HT-29 (cell line): ENCODE results near the gene FGD5. TPM values are rescaled to one million over a fixed set of nuclear protein-coding genes. Genes with fewer than 3 reads are reported as not detected.

Source experiments
- DNase-seq: peaks from one replicate; pipeline ENCODE4 v3.0.0-alpha.2; 2015; ENCODE audit warnings: low spot score
- total RNA-seq: library from RNA; depleted of rRNA; stranded (reverse); fragments of >200 nt; shearing (Covaris generic); gene quantifications from 2 replicates; pipeline ENCODE4 v1.2.3, GENCODE V29; 2014; rRNA removed

The FGD5 gene
- total RNA-seq, 1 experiment from 2014 or later = not detected

GRCh38 chr3:14959359-14959943, 140.7 kb downstream of the FGD5 start:
- DNase-seq = no peak

GRCh38 chr3:14962762-14963161, 144.0 kb downstream of the FGD5 start:
- DNase-seq = no peak

- no peak for DNase-seq
Observed at GRCh38 chr3:14967285-14967684, 148.5 kb downstream of the FGD5 start.

GRCh38 chr3:14969671-14970070, 150.9 kb downstream of the FGD5 start:
- no peak for DNase-seq

- DNase-seq = no peak
Observed at GRCh38 chr3:14976317-14976716, 157.6 kb downstream of the FGD5 start.

- no peak for DNase-seq
Observed at GRCh38 chr3:14980689-14981088, 161.9 kb downstream of the FGD5 start.

Other genes with a start within 250 kb of the FGD5 start
- gene CCDC174, start 167.2 kb upstream of the FGD5 start, total RNA-seq = 3.4 and 4.1 TPM in 2 replicates
- gene C3orf20, start 143.8 kb upstream of the FGD5 start, total RNA-seq = not detected in 2 replicates
- 14.1 and 18.0 TPM in 2 replicates for gene NR2C2, start 128.6 kb downstream of the FGD5 start, total RNA-seq
- gene MRPS25, start 246.4 kb downstream of the FGD5 start, total RNA-seq = 25.8 and 28.8 TPM in 2 replicates